PC-9 (cell line): ENCODE data around the gene NOC4L. TPM values are rescaled to one million over a fixed set of nuclear protein-coding genes. Genes with fewer than 3 reads are reported as not detected.

ENCODE experiments used
- BruUV-seq: library from RNA; stranded (reverse); fragments of 400-500 nt; replicated peaks from 2 replicates; lab custom pipeline; 2021; lab: Mats Ljungman, UMichigan
- CTCF ChIA-PET: fragments of 300-600 bp; sonication (Branson Sonifier 250); formaldehyde crosslinking; loops from one replicate; lab custom pipeline; 2022; ENCODE audit warnings: antibody characterized with exemption; lab: Charles Lee
- POLR2A ChIA-PET: fragments of 300-600 bp; sonication (Branson Sonifier 250); formaldehyde crosslinking; loops from one replicate; lab custom pipeline; 2022; ENCODE audit warnings: antibody characterized with exemption; ENCODE audit not compliant: unreplicated experiment; lab: Charles Lee
- DNase-seq, 2 experiments: peaks; one replicate each; pipeline versions ENCODE4 v3.0.0 to v3.0.0-alpha.2; 2015 to 2022; ENCODE audit warnings: mixed read lengths in 1 of 2
- H2AFZ ChIP-seq: fragments of 200-600 bp; sonication (generic); 2 replicates; pipeline ENCODE4 v1.8.1; 2017; ENCODE audit warnings: antibody characterized with exemption
- H3F3A ChIP-seq: fragments of 200-600 bp; sonication (generic); 2 replicates; pipeline ENCODE4 v1.8.1; 2017; ENCODE audit warnings: antibody characterized with exemption, mild to moderate bottlenecking, low read depth; ENCODE audit not compliant: insufficient read depth
- H3K27ac ChIP-seq: fragments of 200-600 bp; sonication (generic); 2 replicates; pipeline ENCODE4 v1.6.1; 2016; ENCODE audit warnings: mixed run types
- H3K27me3 ChIP-seq: fragments of 200-600 bp; sonication (generic); 2 replicates; pipeline ENCODE4 v1.6.1; 2016; ENCODE audit warnings: low read depth, mixed run types; ENCODE audit not compliant: insufficient read depth
- H3K36me3 ChIP-seq: fragments of 200-600 bp; sonication (generic); 2 replicates; pipeline ENCODE4 v1.6.1; 2016; ENCODE audit warnings: low read depth, mixed run types
- H3K4me1 ChIP-seq: fragments of 200-600 bp; sonication (generic); replicated peaks from 2 replicates; pipeline ENCODE4 v1.6.1; 2016; ENCODE audit warnings: mixed run types; ENCODE audit not compliant: insufficient read depth
- H3K4me2 ChIP-seq: fragments of 200-600 bp; sonication (generic); 2 replicates; pipeline ENCODE4 v1.6.1; 2017; ENCODE audit warnings: mixed run types
- H3K4me3 ChIP-seq: fragments of 200-600 bp; sonication (generic); 2 replicates; pipeline ENCODE4 v1.6.1; 2016; ENCODE audit warnings: mixed run types
- H3K79me2 ChIP-seq: fragments of 200-600 bp; sonication (generic); 2 replicates; pipeline ENCODE4 v1.6.1; 2017; ENCODE audit warnings: low read depth, mixed run types
- H3K9me2 ChIP-seq: fragments of 200-600 bp; sonication (generic); 2 replicates; pipeline ENCODE4 v1.8.1; 2017; ENCODE audit warnings: mild to moderate bottlenecking; ENCODE audit not compliant: insufficient read depth
- H3K9me3 ChIP-seq: fragments of 200-600 bp; sonication (generic); 2 replicates; pipeline ENCODE4 v1.8.1; 2016; ENCODE audit warnings: low read depth; ENCODE audit not compliant: insufficient read depth
- H4K20me1 ChIP-seq: fragments of 200-600 bp; sonication (generic); 2 replicates; pipeline ENCODE4 v1.8.1; 2017; ENCODE audit not compliant: insufficient read depth
- CTCF ChIP-seq: fragments of 200-600 bp; sonication (generic); conservative IDR thresholded peaks from 2 replicates; pipeline ENCODE4 v1.6.1; 2017; ENCODE audit warnings: mixed run types, antibody characterized with exemption, mild to moderate bottlenecking, moderate library complexity
- EZH2 ChIP-seq: fragments of 200-600 bp; sonication (generic); IDR thresholded peaks from 2 replicates; pipeline ENCODE4 v1.8.0; 2017; ENCODE audit warnings: antibody characterized with exemption, low read depth
- intact Hi-C: fragments of 100-400 bp; cut with micrococcal nuclease; formaldehyde crosslinking; loops from one replicate; pipeline ENCODE4 v1.10.0; 2022; ENCODE audit not compliant: unreplicated experiment
- total RNA-seq: library from RNA; stranded (reverse); gene quantifications from 2 replicates; pipeline ENCODE4 v1.2.3, GENCODE V29; 2021

The NOC4L gene
- total RNA-seq, 1 experiment from 2014 or later: 27.1 TPM

- H3K9me2 ChIP-seq: no peaks in the 10 kb centered on the region
- 0 out of 2 replicates have a peak, but pooled peaks cover 1% of the 10 kb centered on the region for H3K79me2 ChIP-seq
- H2AFZ ChIP-seq: no peak overlapping the region
- no TSS peak for BruUV-seq
- CTCF ChIA-PET: no interaction called here
- TF ChIP-seq CTCF: no peak
- no peak for TF ChIP-seq EZH2
- peaks cover 21% of the 10 kb centered on the region for H4K20me1 ChIP-seq
- H3K4me3 ChIP-seq: no peak overlapping the region
- H3K4me2 ChIP-seq: no peak overlapping the region
- intact Hi-C loops: loop anchor here (5.0 to 10.0 kb wide), 3 partner anchors 192 to 464 kb away; partner anchors contain the start of genes LRCOL1 and P2RX2
- no peak overlapping the region for H3K27ac ChIP-seq
- H3K4me1 ChIP-seq: no peaks in the 10 kb centered on the region
- H3K9me3 ChIP-seq: no peaks in the 10 kb centered on the region
- no peak for DNase-seq
- H3K27me3 ChIP-seq: no peaks in the 10 kb centered on the region
- POLR2A ChIA-PET: no interaction called here
- H3K36me3 ChIP-seq: no peaks in the 10 kb centered on the region
- H3F3A ChIP-seq: peaks cover 5% of the 10 kb centered on the region; the same call in 1 of the 2 replicates
Measured at GRCh38 chr12:132150780-132151144, 6.5 kb downstream of the NOC4L start.

GRCh38 chr12:132151145-132151765, 7.0 kb downstream of the NOC4L start:
- no peaks in the 10 kb centered on the region for H3K27me3 ChIP-seq
- no peak overlapping the region for H3K4me2 ChIP-seq
- H3K9me2 ChIP-seq: no peaks in the 10 kb centered on the region
- POLR2A ChIA-PET: no interaction called here
- no peaks in the 10 kb centered on the region for H3K79me2 ChIP-seq
- TF ChIP-seq CTCF: no peak
- TF ChIP-seq EZH2: no peak
- no peaks in the 10 kb centered on the region for H3K9me3 ChIP-seq
- intact Hi-C loops: loop anchor here (5.0 to 10.0 kb wide), 3 partner anchors 191 to 464 kb away; partner anchors contain the start of genes LRCOL1 and P2RX2
- DNase-seq: no peak
- H3K27ac ChIP-seq: no peak overlapping the region
- H3F3A ChIP-seq: peaks cover 9% of the 10 kb centered on the region; the same call in 1 of the 2 replicates
- H4K20me1 ChIP-seq: peaks cover 21% of the 10 kb centered on the region
- TSS peak; percentile 1 for BruUV-seq
- no peaks in the 10 kb centered on the region for H3K4me1 ChIP-seq
- peaks cover 3% of the 10 kb centered on the region; the same call in 1 of the 2 replicates for H3K36me3 ChIP-seq
- no peak overlapping the region for H3K4me3 ChIP-seq
- CTCF ChIA-PET: no interaction called here
- H2AFZ ChIP-seq: no peak overlapping the region

GRCh38 chr12:132151766-132152410, 7.6 kb downstream of the NOC4L start:
- intact Hi-C loops: loop anchor here (5.0 to 10.0 kb wide), 3 partner anchors 190 to 463 kb away; partner anchors contain the start of genes LRCOL1 and P2RX2
- Histone ChIP-seq H3K4me2 (no peak overlapping the region), H3K4me3 (no peak overlapping the region), H2AFZ (no peak overlapping the region), H3K4me1 (no peaks in the 10 kb centered on the region), H3K27me3 (no peaks in the 10 kb centered on the region), H4K20me1 (peaks cover 21% of the 10 kb centered on the region), H3K36me3 (peaks cover 9% of the 10 kb centered on the region; the same call in 1 of the 2 replicates), H3K79me2 (no peaks in the 10 kb centered on the region), H3K9me2 (no peaks in the 10 kb centered on the region), H3K9me3 (no peaks in the 10 kb centered on the region), H3F3A (peaks cover 14% of the 10 kb centered on the region), H3K27ac (no peak overlapping the region)
- ChIA-PET POLR2A (no interaction called here), CTCF (no interaction called here)
- no TSS peak for BruUV-seq
- DNase-seq: no peak
- TF ChIP-seq CTCF (no peak), EZH2 (no peak)
